Measurements from ENCODE around the gene PAK6. TPM values are rescaled to one million over a fixed set of nuclear protein-coding genes. Genes with fewer than 3 reads are reported as not detected.

Gene PAK6
- polyA plus RNA-seq, 1 of the 3 experiments (the other 2 are of a cell fraction): 0.07 TPM

DNA sequence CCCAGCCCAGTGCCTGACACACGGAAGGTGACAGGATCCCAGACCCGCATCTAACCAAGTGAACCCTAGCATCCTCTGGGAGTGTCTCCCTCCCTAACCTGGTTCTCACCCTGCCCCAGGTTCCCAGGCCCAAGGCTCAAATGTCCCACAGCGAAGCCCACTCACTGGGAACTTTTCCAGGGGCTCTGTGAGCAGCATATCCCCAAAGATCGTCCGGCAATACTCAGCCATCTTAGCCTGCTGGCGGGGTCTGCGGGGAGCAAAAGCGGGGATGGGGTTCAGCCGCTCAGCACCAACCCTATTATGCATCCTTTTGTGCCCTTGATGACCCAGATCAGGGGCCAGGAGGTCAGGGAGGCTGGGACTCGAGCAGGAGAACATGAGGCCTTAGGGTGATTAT lies 58.5 kb downstream of the PAK6 start:
- Histone ChIP-seq H3K27me3 (ENCODE audit: insufficient read depth) (0 out of 2 replicates have a peak, but pooled peaks cover 5% of the 10 kb centered on the region), H2AFZ (ENCODE audit: low read depth) (no peak overlapping the region), H3K9me3 (no peaks in the 10 kb centered on the region), H3K27ac (ENCODE audit: low read depth in 2 of 2, low read length in 1 of 2) (no peak overlapping the region), H3K4me1 (ENCODE audit: control insufficient read depth in 1 of 2, insufficient read depth in 2 of 2, low read depth in 1 of 2, low read length in 1 of 2) (peaks cover 0 to 31% of the 10 kb centered on the region in 2 experiments; a peak in 2 of 4 replicates), H3F3A (replicated peaks; ENCODE audit: insufficient read depth) (no peaks in the 10 kb centered on the region), H3K4me2 (no peak overlapping the region), H3K9me2 (no peaks in the 10 kb centered on the region), H3K79me2 (ENCODE audit: insufficient read depth) (no peaks in the 10 kb centered on the region), H4K20me1 (ENCODE audit: insufficient read depth) (no peaks in the 10 kb centered on the region), H3K9ac (no peak overlapping the region), H3K4me3 (ENCODE audit: low read depth in 2 of 2, low read length in 1 of 2) (no peak overlapping the region), H3K36me3 (replicated peaks in 1 of 2; ENCODE audit: control insufficient read depth in 1 of 2, insufficient read depth in 2 of 2, low read length in 1 of 2) (no peaks in the 10 kb centered on the region)
- CTCF ChIA-PET: interaction anchor here (29.7 to 66.3 kb wide), 2 partner anchors 23 to 44 kb away, joined by 818 to 2194 read pairs; partner anchors contain the start of genes CCDC9B, DISP2, INAFM2 and PHGR1
- 76% methylated on average over 10 of the region's 10 CpGs for WGBS (ENCODE audit: low lambda C conversion rate)
- DNase-seq: no peak
- TF ChIP-seq, protein P1, sequence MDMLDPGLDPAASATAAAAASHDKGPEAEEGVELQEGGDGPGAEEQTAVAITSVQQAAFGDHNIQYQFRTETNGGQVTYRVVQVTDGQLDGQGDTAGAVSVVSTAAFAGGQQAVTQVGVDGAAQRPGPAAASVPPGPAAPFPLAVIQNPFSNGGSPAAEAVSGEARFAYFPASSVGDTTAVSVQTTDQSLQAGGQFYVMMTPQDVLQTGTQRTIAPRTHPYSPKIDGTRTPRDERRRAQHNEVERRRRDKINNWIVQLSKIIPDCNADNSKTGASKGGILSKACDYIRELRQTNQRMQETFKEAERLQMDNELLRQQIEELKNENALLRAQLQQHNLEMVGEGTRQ (IDR thresholded peaks at IDR 0.05; ENCODE audit: borderline replicate concordance, low read depth, low read length): no peak
- TF ChIP-seq FOXM1 (IDR thresholded peaks at IDR 0.05; ENCODE audit: low read depth): no peak
- TF ChIP-seq MXI1 (IDR thresholded peaks at IDR 0.05; ENCODE audit: low read depth, low read length): no peak
- no peak for TF ChIP-seq GATA2 (CRISPR knock-in tag; IDR thresholded peaks at IDR 0.05)
- no peak for TF ChIP-seq CHD2 (IDR thresholded peaks at IDR 0.05; ENCODE audit: low read length, partially characterized antibody)
- no peak for TF ChIP-seq NFIC (IDR thresholded peaks at IDR 0.05; ENCODE audit: borderline replicate concordance)
- no peak for TF ChIP-seq GABPA (IDR thresholded peaks at IDR 0.05; ENCODE audit: low read depth)
- TF ChIP-seq, protein P2, sequence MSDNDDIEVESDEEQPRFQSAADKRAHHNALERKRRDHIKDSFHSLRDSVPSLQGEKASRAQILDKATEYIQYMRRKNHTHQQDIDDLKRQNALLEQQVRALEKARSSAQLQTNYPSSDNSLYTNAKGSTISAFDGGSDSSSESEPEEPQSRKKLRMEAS (IDR thresholded peaks at IDR 0.05; ENCODE audit: low read depth): no peak
- TF ChIP-seq FOXJ3 (CRISPR knock-in tag; IDR thresholded peaks at IDR 0.05): no peak
- TF ChIP-seq TEAD4 (IDR thresholded peaks at IDR 0.05; ENCODE audit: borderline replicate concordance, insufficient read depth): no peak
- TF ChIP-seq RXRA (IDR thresholded peaks at IDR 0.05; ENCODE audit: borderline replicate concordance, low read depth): no peak
- TF ChIP-seq, protein P3, sequence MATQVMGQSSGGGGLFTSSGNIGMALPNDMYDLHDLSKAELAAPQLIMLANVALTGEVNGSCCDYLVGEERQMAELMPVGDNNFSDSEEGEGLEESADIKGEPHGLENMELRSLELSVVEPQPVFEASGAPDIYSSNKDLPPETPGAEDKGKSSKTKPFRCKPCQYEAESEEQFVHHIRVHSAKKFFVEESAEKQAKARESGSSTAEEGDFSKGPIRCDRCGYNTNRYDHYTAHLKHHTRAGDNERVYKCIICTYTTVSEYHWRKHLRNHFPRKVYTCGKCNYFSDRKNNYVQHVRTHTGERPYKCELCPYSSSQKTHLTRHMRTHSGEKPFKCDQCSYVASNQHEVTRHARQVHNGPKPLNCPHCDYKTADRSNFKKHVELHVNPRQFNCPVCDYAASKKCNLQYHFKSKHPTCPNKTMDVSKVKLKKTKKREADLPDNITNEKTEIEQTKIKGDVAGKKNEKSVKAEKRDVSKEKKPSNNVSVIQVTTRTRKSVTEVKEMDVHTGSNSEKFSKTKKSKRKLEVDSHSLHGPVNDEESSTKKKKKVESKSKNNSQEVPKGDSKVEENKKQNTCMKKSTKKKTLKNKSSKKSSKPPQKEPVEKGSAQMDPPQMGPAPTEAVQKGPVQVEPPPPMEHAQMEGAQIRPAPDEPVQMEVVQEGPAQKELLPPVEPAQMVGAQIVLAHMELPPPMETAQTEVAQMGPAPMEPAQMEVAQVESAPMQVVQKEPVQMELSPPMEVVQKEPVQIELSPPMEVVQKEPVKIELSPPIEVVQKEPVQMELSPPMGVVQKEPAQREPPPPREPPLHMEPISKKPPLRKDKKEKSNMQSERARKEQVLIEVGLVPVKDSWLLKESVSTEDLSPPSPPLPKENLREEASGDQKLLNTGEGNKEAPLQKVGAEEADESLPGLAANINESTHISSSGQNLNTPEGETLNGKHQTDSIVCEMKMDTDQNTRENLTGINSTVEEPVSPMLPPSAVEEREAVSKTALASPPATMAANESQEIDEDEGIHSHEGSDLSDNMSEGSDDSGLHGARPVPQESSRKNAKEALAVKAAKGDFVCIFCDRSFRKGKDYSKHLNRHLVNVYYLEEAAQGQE (IDR thresholded peaks at IDR 0.05; ENCODE audit: low read depth, low read length): no peak
- TF ChIP-seq, protein P4, sequence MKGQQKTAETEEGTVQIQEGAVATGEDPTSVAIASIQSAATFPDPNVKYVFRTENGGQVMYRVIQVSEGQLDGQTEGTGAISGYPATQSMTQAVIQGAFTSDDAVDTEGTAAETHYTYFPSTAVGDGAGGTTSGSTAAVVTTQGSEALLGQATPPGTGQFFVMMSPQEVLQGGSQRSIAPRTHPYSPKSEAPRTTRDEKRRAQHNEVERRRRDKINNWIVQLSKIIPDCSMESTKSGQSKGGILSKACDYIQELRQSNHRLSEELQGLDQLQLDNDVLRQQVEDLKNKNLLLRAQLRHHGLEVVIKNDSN (IDR thresholded peaks at IDR 0.05; ENCODE audit: borderline replicate concordance, low read depth): no peak
- no peak for TF ChIP-seq SIN3A (IDR thresholded peaks at IDR 0.05; ENCODE audit: borderline replicate concordance, low read depth, low read length)
- no peak for TF ChIP-seq RCOR1 (IDR thresholded peaks at IDR 0.05; ENCODE audit: low read length)
- TF ChIP-seq FOSL2 (IDR thresholded peaks at IDR 0.05; ENCODE audit: borderline replicate concordance, low read depth): no peak
- no peak for TF ChIP-seq YY1 (IDR thresholded peaks at IDR 0.05; ENCODE audit: low read depth)
- TF ChIP-seq JUND (IDR thresholded peaks at IDR 0.05): no peak
- TF ChIP-seq SMC3 (IDR thresholded peaks at IDR 0.05; ENCODE audit: low read depth, low read length): no peak
- POLR2A ChIA-PET: no interaction called here
